Fibroblast of peridontal ligament (primary cell): Measurements from ENCODE around the gene RPIA.
"Not testable (repeated sequence)": the region's sequence is repeated elsewhere in the genome, so short reads cannot be mapped to it uniquely, and the experiment has no call there.

Experiments used
- DNase-seq: peaks from one replicate; pipeline ENCODE4 v3.0.0-alpha.2; 2010; ENCODE audit errors: extremely low read depth

RPIA gene

GRCh38 chr2:88691339-88692183 lies at the start of gene RPIA:
Gene RPIA (plus strand): TSS chr2:88691673. CDS start chr2:88691699, 26 bp downstream.
- peak; percentile 98 for DNase-seq

GRCh38 chr2:88642278-88642677 lies 49.2 kb upstream of the RPIA start:
- DNase-seq: no peak

GRCh38 chr2:88645291-88645882 lies 46.1 kb upstream of the RPIA start:
- not testable (repeated sequence) for DNase-seq

- no peak for DNase-seq
Measured at GRCh38 chr2:88651646-88652045, 39.8 kb upstream of the RPIA start.

- peak; percentile 46 for DNase-seq
Measured at GRCh38 chr2:88654714-88655113, 36.8 kb upstream of the RPIA start.

GRCh38 chr2:88656690-88657089 lies 34.8 kb upstream of the RPIA start:
- peak; percentile 68 for DNase-seq

- peak; percentile 66 for DNase-seq
Measured at GRCh38 chr2:88657131-88657530, 34.3 kb upstream of the RPIA start.

GRCh38 chr2:88658326-88658725 lies 33.1 kb upstream of the RPIA start:
- peak; percentile 89 for DNase-seq

GRCh38 chr2:88658881-88659537 lies 32.5 kb upstream of the RPIA start:
- no peak for DNase-seq

GRCh38 chr2:88659538-88659915 lies 31.9 kb upstream of the RPIA start:
- peak; percentile 92 for DNase-seq

GRCh38 chr2:88660622-88661021 lies 30.9 kb upstream of the RPIA start:
- DNase-seq: no peak

- no peak for DNase-seq
Measured at GRCh38 chr2:88666576-88666975, 24.9 kb upstream of the RPIA start.

GRCh38 chr2:88667219-88667618 lies 24.3 kb upstream of the RPIA start:
- DNase-seq: no peak

GRCh38 chr2:88668862-88669261 lies 22.6 kb upstream of the RPIA start:
- DNase-seq: no peak

- DNase-seq: peak; percentile 69
Measured at GRCh38 chr2:88669482-88670214, 21.8 kb upstream of the RPIA start.

GRCh38 chr2:88671786-88672427 lies 19.6 kb upstream of the RPIA start:
- peak; percentile 83 for DNase-seq

GRCh38 chr2:88673363-88673762 lies 18.1 kb upstream of the RPIA start:
- no peak for DNase-seq

- DNase-seq: no peak
Measured at GRCh38 chr2:88680266-88680902, 11.1 kb upstream of the RPIA start.

GRCh38 chr2:88680916-88681315 lies 10.6 kb upstream of the RPIA start:
- no peak for DNase-seq

GRCh38 chr2:88683160-88684021 lies 8.1 kb upstream of the RPIA start:
- no peak for DNase-seq
